GM10266 (cell line): Measurements from ENCODE around the gene SGCD.

Experiments
- DNase-seq: peaks from one replicate; pipeline ENCODE4 v3.0.0; 2012; ENCODE audit errors: extremely low spot score
- CTCF ChIP-seq: IDR thresholded peaks from 2 replicates; pipeline ENCODE4 v1.5.1; 2012; ENCODE audit warnings: mild to moderate bottlenecking, low read depth; ENCODE audit not compliant: control insufficient read depth, insufficient read depth; ENCODE audit errors: missing control alignments

SGCD gene

GRCh38 chr5:156707750-156708149 is 380.8 kb downstream of the SGCD start:
- DNase-seq, result no peak

GRCh38 chr5:156715287-156715686 is 388.3 kb downstream of the SGCD start:
- DNase-seq, result no peak
- no peak for TF ChIP-seq CTCF

More at GRCh38 chr5:156707750-156708149, 380.8 kb downstream of the SGCD start:
- no peak for TF ChIP-seq CTCF

GRCh38 chr5:156716591-156717380 is 389.8 kb downstream of the SGCD start:
- no peak for TF ChIP-seq CTCF
- DNase-seq, result no peak

GRCh38 chr5:156718985-156719384 is 392.0 kb downstream of the SGCD start:
- no peak for TF ChIP-seq CTCF
- no peak for DNase-seq

GRCh38 chr5:156722358-156722757 is 395.4 kb downstream of the SGCD start:
- no peak for DNase-seq
- no peak for TF ChIP-seq CTCF

GRCh38 chr5:156735477-156735876 is 408.5 kb downstream of the SGCD start:
- DNase-seq, result no peak
- TF ChIP-seq CTCF, result no peak

GRCh38 chr5:156741516-156741915 is 414.6 kb downstream of the SGCD start:
- no peak for DNase-seq
- no peak for TF ChIP-seq CTCF
